GM18951 (cell line): ENCODE data around the gene ARIH1.

Experiments
- POLR2A ChIP-seq: IDR thresholded peaks from 4 replicates; pipeline ENCODE4 v1.6.1; 2011; ENCODE audit warnings: mild to moderate bottlenecking; ENCODE audit not compliant: insufficient read length, insufficient read depth; ENCODE audit errors: extremely low read depth
- in situ Hi-C: fragments of 300-500 bp; cut with MboI; formaldehyde crosslinking; loops from one replicate; pipeline ENCODE4 v1.12.0; 2022; ENCODE audit warnings: low sequenced_read_pairs, mixed read lengths, inconsistent platforms; ENCODE audit not compliant: unreplicated experiment

Gene ARIH1

GRCh38 chr15:72495007-72495406, 20.9 kb downstream of the ARIH1 start:
- in situ Hi-C loops: no loop called here
- TF ChIP-seq POLR2A: no peak

GRCh38 chr15:72496783-72497182, 22.7 kb downstream of the ARIH1 start:
- in situ Hi-C loops: no loop called here
- no peak for TF ChIP-seq POLR2A

GRCh38 chr15:72497402-72497801, 23.3 kb downstream of the ARIH1 start:
- in situ Hi-C loops: no loop called here
- no peak for TF ChIP-seq POLR2A

- no peak for TF ChIP-seq POLR2A
- in situ Hi-C loops: no loop called here
Observed at GRCh38 chr15:72502220-72502809, 28.2 kb downstream of the ARIH1 start.

- no peak for TF ChIP-seq POLR2A
- in situ Hi-C loops: no loop called here
Observed at GRCh38 chr15:72503147-72503546, 29.0 kb downstream of the ARIH1 start.

- TF ChIP-seq POLR2A: no peak
- in situ Hi-C loops: no loop called here
Observed at GRCh38 chr15:72507402-72508092, 33.4 kb downstream of the ARIH1 start.

- in situ Hi-C loops: no loop called here
- TF ChIP-seq POLR2A: no peak
Observed at GRCh38 chr15:72509484-72509883, 35.4 kb downstream of the ARIH1 start.

- in situ Hi-C loops: no loop called here
- TF ChIP-seq POLR2A: no peak
Observed at GRCh38 chr15:72511536-72511935, 37.4 kb downstream of the ARIH1 start.

GRCh38 chr15:72515591-72516389, 41.7 kb downstream of the ARIH1 start:
- no peak for TF ChIP-seq POLR2A
- in situ Hi-C loops: no loop called here

GRCh38 chr15:72516777-72517176, 42.6 kb downstream of the ARIH1 start:
- in situ Hi-C loops: no loop called here
- no peak for TF ChIP-seq POLR2A

GRCh38 chr15:72521682-72522081, 47.6 kb downstream of the ARIH1 start:
- in situ Hi-C loops: no loop called here
- no peak for TF ChIP-seq POLR2A

- in situ Hi-C loops: no loop called here
- no peak for TF ChIP-seq POLR2A
Observed at GRCh38 chr15:72532991-72533601, 59.0 kb downstream of the ARIH1 start.

GRCh38 chr15:72534523-72534922, 60.4 kb downstream of the ARIH1 start:
- in situ Hi-C loops: no loop called here
- no peak for TF ChIP-seq POLR2A
